Rectal smooth muscle tissue (tissue), 1 donor: ENCODE results near the gene CDY2A.
"Not testable (repeated sequence)": the region's sequence is repeated elsewhere in the genome, so short reads cannot be mapped to it uniquely, and the experiment has no call there.

Source experiments
- H3K27ac ChIP-seq: one replicate; pipeline ENCODE4 v1.7.0; 2013; ENCODE audit warnings: low read depth, low read length, inconsistent platforms
- H3K27me3 ChIP-seq: one replicate; pipeline ENCODE4 v1.7.0; 2013; ENCODE audit warnings: low read length; ENCODE audit not compliant: control insufficient read depth, insufficient read depth
- H3K36me3 ChIP-seq: one replicate; pipeline ENCODE4 v1.7.0; 2013; ENCODE audit warnings: low read length; ENCODE audit not compliant: control insufficient read depth, insufficient read depth
- H3K4me1 ChIP-seq: one replicate; pipeline ENCODE4 v1.7.0; 2013; ENCODE audit warnings: low read length; ENCODE audit not compliant: control insufficient read depth, insufficient read depth
- H3K4me3 ChIP-seq: one replicate; pipeline ENCODE4 v1.7.0; 2013; ENCODE audit warnings: low read length
- H3K9ac ChIP-seq: one replicate; pipeline ENCODE4 v1.7.0; 2013; ENCODE audit warnings: low read length

The CDY2A gene

DNA sequence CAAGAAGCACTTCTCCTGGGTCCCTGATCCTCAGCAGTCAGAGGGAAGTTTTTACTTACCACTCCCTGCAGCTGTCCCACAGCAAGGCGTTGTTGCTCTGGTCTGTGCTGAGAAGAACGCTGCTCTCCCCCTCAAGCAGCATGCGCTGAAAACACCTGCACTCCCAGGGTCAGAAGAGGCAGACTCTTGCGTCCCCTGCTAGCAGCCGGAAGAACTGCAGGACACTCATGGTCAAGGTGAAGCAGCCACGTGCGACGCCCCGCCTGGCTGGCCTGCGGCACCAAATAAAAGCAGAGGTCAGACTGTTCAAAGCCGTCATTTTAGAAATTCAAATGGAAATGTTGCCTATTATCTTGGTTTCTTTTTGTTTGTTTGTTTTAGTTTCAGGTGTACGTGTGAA, 47.9 kb downstream of the CDY2A start:
- H3K27ac ChIP-seq, H3K4me1 ChIP-seq, H3K4me3 ChIP-seq, H3K36me3 ChIP-seq, H3K9ac ChIP-seq, H3K27me3 ChIP-seq: not testable (repeated sequence)
